GM12873 (cell line): ENCODE data around the gene CNKSR3.

Source experiments
- CTCF ChIP-seq: IDR thresholded peaks from 2 replicates; pipeline ENCODE4 v1.5.1; 2012; ENCODE audit warnings: low read depth, mild to moderate bottlenecking, moderate library complexity, low read length, control low read depth; ENCODE audit not compliant: insufficient read depth; ENCODE audit errors: missing control alignments

Gene CNKSR3

DNA sequence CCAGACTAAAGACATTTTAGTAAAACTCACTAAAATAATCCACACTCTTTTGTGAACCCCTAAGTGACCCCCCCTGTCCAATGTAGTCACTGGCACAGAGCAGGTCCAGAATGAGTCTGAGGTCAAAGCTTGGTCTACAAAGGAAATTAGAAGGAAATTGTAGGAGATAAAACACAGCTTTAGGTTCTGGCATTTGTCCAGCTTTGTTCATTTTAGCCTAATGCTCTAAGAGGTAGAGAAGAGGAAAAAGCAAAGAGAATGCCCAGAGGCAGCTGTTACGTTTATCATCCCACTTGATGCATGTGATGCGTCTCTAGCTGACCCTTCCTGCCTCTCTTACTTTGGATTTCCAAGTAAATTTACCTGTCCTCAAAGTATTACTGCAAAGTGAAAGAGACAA is 62.5 kb downstream of the CNKSR3 start:
- TF ChIP-seq CTCF: no peak

GRCh38 chr6:154446984-154447383 is 63.5 kb downstream of the CNKSR3 start:
- no peak for TF ChIP-seq CTCF

GRCh38 chr6:154445417-154445816 is 65.1 kb downstream of the CNKSR3 start:
- TF ChIP-seq CTCF: no peak

DNA sequence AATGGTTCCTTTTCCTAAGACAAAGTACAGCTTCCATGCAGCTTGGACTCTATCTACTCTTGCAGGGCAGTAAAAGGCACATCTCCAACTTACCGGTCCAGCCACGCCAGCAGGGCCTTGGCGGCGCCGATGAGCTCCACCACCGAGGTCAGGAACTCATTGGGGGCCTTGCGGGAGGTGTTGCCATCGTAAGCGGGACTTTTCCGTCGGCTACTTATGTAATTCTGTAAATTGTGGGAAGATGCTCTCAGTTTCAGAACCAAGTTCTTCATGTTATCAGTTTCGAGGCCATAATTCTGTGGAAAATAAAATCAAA is 68.5 kb downstream of the CNKSR3 start:
- no peak for TF ChIP-seq CTCF

DNA sequence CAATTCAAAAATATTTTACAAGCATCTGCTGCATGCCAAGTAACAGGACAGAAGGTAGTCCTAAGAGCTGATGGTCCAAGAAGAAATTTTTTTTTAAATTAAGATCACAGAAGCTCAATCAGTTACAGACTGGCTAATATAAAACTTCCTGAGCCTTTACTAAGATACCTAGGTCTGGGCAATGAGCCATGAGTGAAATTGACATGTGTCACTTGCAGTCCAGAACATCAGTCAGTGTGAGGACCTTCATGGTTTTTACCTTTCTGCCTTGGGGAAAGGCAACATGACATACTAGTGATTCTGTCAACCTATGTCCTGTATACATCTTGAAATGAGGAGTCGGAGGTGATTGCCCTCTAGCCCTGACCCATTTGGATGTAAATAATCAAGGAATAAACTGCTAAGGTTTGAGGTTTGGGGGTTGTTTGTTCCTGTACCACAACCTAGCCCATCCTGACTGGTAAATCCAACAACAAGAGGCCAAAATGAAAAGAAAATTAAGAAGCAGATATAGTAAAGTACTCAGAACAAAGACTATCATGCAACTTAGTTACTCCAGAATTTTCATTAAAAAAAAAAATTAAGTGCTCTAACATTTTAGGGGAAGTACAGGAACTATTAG is 70.0 kb downstream of the CNKSR3 start:
- TF ChIP-seq CTCF: no peak

DNA sequence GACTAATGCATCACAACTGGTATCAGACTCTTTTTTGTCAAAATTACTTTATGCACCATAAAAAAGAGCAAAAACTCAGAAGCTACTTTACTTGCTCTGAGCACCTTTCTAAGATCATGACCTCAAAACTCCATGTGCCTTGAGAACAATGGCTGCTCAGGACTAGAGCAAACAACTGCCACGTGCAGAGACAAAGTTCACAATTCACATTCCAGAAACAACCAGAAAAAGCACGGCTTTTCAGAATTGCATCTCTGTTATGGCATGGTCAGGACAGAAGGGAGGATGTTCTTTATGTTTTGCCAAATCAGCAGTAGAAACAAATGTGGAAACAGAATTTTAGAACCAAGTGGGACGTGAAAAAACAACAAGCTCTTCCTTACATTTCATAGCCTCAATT is 70.5 kb downstream of the CNKSR3 start:
- TF ChIP-seq CTCF: no peak

GRCh38 chr6:154438882-154439415 is 71.5 kb downstream of the CNKSR3 start:
- no peak for TF ChIP-seq CTCF
